Omental fat pad (tissue), 4 donors: ENCODE data around the gene RHOB. TPM values are rescaled to one million over a fixed set of nuclear protein-coding genes. Genes with fewer than 3 reads are reported as not detected.
A peak's percentile ranks its signal among the peaks of the same experiment; 100 is the strongest.

Experiments used
- ATAC-seq: fragments of 150-250 bp; one replicate; pipeline ENCODE4 v1.9.1; 2016; ENCODE audit warnings: mild to moderate bottlenecking, moderate library complexity; ENCODE audit not compliant: low FRiP score
- DNase-seq: peaks from one replicate; pipeline ENCODE4 v3.0.0-alpha.2; 2019; ENCODE audit warnings: low spot score
- total RNA-seq, 4 donors: library from RNA; depleted of rRNA; stranded (reverse); fragments of >200 nt; gene quantifications; one replicate each; pipeline ENCODE4 v1.1.0, GENCODE V29; 2016
- TF ChIP-seq, protein P1 (sequence below), 3 donors: fragments of 450-650 bp; IDR thresholded peaks; one replicate each; pipeline ENCODE4 v1.5.1; 2016 to 2017; ENCODE audit warnings: antibody characterized with exemption in 3 of 3, mild to moderate bottlenecking in 3 of 3, moderate library complexity in 2 of 3

Gene RHOB
- total RNA-seq, 4 donors from 2014 or later = 917 to 1,730 (median 1,246) TPM

DNA sequence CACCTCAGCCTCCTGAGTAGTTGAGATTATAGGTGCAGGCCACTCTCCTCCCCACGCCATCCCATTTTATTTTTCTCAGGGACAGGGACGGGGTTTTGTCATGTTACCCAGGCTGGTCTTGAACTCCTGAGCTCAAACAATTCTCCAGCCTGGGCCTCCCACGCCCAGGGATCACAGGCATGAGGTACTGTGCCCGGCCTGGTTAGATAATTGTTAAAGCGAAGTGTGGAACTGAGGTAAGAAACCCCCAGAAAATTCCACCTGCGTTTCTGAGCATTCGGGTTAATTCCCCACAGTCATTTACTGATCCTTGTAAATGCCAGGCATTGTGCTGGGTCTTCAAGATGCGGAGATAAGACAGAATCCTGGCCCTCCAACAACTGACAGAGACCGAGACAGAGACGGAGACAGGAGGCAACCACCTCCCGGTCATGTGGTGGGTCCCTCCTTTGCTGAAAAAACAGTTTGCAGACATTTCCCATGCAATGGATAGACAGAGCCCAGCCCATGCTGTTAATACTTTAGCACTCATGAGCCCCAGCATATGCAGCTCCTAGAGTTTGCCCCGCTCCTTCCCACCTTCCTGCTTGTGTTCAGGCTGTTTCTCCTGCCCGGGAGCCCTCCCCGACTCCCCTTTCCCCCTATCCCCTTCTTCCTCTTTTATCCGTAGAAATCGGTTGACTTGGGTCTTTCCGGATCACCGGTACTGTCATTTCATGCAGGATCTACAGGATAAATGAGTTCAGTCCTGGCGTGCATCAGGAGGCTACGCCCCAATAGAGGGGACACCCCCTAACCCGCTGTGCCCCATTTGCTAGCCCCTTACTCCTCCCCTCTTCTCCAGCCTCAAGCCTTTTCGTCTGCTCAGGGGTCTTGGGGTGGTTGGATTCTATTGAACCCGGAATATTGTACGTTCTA is 1.6 kb upstream of the RHOB start:
- ATAC-seq = no peak
- no peak for DNase-seq

DNA sequence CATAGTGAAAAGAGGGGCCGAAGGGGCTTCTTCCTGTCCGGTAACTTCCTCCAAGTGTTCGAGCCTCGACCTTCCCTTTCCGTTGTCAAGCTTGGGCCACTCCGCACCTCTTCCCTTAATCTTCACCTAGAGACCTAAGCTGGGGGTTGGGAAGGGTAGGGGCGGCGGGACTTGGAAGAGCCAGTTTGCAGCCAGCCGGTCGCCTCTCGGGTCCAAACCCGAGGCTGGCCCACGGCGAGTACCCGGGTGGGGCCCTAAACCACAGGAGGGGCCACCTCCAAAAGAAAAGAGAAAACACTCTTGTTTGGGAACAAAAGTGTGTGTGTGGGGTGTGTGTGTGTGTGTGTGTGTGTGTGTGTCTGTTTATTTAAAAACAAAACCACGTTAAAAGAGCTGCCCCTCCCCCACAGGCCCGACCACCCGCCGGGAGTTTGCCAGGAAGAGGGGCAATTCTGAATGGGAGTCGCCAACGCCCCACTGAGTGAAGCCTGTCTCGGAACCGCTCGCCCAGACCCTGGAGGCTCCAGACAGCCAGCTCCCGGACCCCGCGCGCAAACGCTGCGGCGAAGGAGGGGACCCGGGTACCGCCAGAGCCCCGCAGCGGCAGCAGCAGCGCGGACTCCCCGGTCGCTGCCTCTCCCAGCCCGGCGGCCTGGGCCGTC is 488 bp upstream of the RHOB start:
- TF ChIP-seq, protein P1, sequence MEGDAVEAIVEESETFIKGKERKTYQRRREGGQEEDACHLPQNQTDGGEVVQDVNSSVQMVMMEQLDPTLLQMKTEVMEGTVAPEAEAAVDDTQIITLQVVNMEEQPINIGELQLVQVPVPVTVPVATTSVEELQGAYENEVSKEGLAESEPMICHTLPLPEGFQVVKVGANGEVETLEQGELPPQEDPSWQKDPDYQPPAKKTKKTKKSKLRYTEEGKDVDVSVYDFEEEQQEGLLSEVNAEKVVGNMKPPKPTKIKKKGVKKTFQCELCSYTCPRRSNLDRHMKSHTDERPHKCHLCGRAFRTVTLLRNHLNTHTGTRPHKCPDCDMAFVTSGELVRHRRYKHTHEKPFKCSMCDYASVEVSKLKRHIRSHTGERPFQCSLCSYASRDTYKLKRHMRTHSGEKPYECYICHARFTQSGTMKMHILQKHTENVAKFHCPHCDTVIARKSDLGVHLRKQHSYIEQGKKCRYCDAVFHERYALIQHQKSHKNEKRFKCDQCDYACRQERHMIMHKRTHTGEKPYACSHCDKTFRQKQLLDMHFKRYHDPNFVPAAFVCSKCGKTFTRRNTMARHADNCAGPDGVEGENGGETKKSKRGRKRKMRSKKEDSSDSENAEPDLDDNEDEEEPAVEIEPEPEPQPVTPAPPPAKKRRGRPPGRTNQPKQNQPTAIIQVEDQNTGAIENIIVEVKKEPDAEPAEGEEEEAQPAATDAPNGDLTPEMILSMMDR (IDR thresholded peaks at IDR 0.05) = no peak
- ATAC-seq = no peak
- DNase-seq = no peak

More for the DNA sequence above, 1.6 kb upstream of the RHOB start:
- TF ChIP-seq, protein P1 (IDR thresholded peaks at IDR 0.05) = no peak

DNA sequence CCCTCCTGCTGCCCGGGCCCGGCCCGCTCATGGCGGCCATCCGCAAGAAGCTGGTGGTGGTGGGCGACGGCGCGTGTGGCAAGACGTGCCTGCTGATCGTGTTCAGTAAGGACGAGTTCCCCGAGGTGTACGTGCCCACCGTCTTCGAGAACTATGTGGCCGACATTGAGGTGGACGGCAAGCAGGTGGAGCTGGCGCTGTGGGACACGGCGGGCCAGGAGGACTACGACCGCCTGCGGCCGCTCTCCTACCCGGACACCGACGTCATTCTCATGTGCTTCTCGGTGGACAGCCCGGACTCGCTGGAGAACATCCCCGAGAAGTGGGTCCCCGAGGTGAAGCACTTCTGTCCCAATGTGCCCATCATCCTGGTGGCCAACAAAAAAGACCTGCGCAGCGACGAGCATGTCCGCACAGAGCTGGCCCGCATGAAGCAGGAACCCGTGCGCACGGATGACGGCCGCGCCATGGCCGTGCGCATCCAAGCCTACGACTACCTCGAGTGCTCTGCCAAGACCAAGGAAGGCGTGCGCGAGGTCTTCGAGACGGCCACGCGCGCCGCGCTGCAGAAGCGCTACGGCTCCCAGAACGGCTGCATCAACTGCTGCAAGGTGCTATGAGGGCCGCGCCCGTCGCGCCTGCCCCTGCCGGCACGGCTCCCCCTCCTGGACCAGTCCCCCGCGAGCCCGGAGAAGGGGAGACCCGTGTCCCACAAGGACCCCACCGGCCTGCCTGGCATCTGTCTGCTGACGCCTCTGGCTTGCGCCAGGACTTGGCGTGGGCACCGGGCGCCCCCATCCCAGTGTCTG is 767 bp downstream of the RHOB start:
- no peak for DNase-seq
- ATAC-seq = no peak
- TF ChIP-seq, protein P1 (IDR thresholded peaks at IDR 0.05) = no peak

DNA sequence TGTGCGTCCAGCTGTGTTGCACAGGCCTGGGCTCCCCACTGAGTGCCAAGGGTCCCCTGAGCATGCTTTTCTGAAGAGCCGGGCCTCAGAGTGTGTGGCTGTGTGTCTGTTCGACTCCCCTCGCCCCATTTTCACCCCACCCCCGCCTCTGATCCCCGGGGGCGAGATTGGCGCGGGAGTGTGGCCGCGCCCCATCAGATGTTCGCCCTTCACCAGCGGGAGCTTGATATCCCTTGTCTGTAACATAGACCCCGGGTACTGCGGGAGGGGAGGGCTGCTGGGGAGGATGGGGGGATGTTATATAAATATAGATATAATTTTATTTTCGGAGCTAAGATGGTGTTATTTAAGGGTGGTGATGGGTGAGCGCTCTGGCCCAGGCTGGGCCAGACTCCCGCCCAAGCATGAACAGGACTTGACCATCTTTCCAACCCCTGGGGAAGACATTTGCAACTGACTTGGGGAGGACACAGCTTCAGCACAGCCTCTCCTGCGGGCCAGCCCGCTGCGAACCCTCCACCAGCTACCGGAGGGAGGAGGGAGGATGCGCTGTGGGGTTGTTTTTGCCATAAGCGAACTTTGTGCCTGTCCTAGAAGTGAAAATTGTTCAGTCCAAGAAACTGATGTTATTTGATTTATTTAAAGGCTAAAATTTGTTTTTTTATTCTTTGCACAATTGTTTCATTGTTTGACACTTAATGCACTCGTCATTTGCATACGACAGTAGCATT is 1.5 kb downstream of the RHOB start:
- ATAC-seq = no peak
- TF ChIP-seq, protein P1 (IDR thresholded peaks at IDR 0.05) = no peak
- DNase-seq = no peak

DNA sequence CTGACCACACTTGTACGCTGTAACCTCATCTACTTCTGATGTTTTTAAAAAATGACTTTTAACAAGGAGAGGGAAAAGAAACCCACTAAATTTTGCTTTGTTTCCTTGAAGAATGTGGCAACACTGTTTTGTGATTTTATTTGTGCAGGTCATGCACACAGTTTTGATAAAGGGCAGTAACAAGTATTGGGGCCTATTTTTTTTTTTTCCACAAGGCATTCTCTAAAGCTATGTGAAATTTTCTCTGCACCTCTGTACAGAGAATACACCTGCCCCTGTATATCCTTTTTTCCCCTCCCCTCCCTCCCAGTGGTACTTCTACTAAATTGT is 2.1 kb downstream of the RHOB start:
- no peak for DNase-seq
- TF ChIP-seq, protein P1 (IDR thresholded peaks at IDR 0.05) = no peak
- ATAC-seq = no peak

DNA sequence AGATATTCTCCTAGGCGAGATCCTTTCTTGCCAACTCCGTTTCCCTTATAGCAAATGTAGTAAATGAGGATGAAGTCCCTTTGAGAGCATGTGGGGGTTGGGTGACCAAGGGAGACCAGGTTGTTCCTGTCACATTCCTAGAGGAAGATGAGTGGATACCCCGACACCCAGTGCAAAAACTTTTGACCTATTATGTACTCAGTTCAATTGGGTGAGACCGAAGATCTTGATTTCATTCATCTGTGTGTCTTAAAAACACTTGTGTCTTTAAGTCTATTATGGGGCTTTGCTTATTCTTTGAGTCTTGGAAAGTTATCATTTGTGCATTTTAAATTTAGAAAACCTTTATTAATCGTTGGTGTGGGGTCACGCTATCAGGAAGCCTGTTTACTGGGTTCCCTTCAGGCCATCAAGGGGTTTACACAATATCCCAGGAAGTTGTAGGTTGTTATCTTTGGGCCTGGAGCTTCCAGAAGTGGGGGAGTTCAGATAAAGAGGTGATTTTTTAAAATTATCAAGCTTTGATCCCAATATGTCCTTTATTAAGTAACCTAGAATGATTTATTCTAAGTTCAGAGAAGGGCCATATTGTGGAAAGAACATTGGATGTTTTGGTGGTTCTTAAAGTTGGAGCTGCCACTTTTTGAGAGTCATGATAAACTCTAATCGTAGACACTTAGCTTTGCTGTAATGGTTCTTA is 2.8 kb downstream of the RHOB start:
- TF ChIP-seq, protein P1 (IDR thresholded peaks at IDR 0.05) = no peak
- DNase-seq = no peak
- ATAC-seq = peak; percentile 7
